ENCODE measurements around the gene PLEKHG7. TPM values are rescaled to one million over a fixed set of nuclear protein-coding genes. Genes with fewer than 3 reads are reported as not detected.
"Not testable (repeated sequence)": the region's sequence is repeated elsewhere in the genome, so short reads cannot be mapped to it uniquely, and the experiment has no call there.

PLEKHG7 gene
- total and polyA plus RNA-seq, 10 of the 15 experiments (the other 5 are each of a cell fraction or from before 2014, with no cell fraction given) = 0.16 to 1.3 (median 0.65) TPM; not detected in 1

- SMC1A ChIA-PET (ENCODE audit: uncharacterized antibody, unreplicated experiment); intact Hi-C loops (cut with micrococcal nuclease; ENCODE audit: unreplicated experiment); CTCF ChIA-PET; BruUV-seq (replicated peaks); H3K4me1 ChIP-seq (ENCODE audit: control insufficient read depth, insufficient read depth, low read length); H4K20me1 ChIP-seq (ENCODE audit: control insufficient read depth, insufficient read depth); H3K79me2 ChIP-seq (ENCODE audit: control insufficient read depth, insufficient read depth, low read length); DNase-seq (ENCODE audit: low read depth, low spot score); H3K9me3 ChIP-seq (replicated peaks; ENCODE audit: control insufficient read depth, insufficient read depth, low read length); H3K4me2 ChIP-seq (ENCODE audit: control insufficient read depth, insufficient read depth); H3K4me3 ChIP-seq; in situ Hi-C loops (cut with MboI); RAD21 ChIA-PET (ENCODE audit: unreplicated experiment); H3K27ac ChIP-seq (ENCODE audit: control insufficient read depth, insufficient read depth); H2AFZ ChIP-seq (ENCODE audit: control insufficient read depth, low read depth, low read length); H3K36me3 ChIP-seq (ENCODE audit: control insufficient read depth in 2 of 2, insufficient read depth in 2 of 2, low read length in 1 of 2); FAIRE-seq; H3K27me3 ChIP-seq (replicated peaks in 1 of 2; ENCODE audit: control insufficient read depth in 2 of 2, insufficient read depth in 2 of 2, low read length in 1 of 2); ATAC-seq; H3K9ac ChIP-seq (ENCODE audit: control insufficient read depth, insufficient read depth, low read length): not testable (repeated sequence)
- POLR2A ChIA-PET = interaction anchor here (0.7 kb wide), 1 partner anchor 1136 kb away, joined by 6 read pairs; no protein-coding TSS in a partner anchor
- 1% methylated on average over 7 of the region's 11 CpGs for WGBS (ENCODE audit: insufficient coverage, insufficient replicate concordance, low lambda C conversion rate, missing lambda C conversion rate)
Measured at GRCh38 chr12:92671524-92671923, 31.3 kb upstream of the PLEKHG7 start.

GRCh38 chr12:92673756-92674155 is 29.0 kb upstream of the PLEKHG7 start:
- ATAC-seq (peak; percentile 78), DNase-seq (ENCODE audit: low read depth, low spot score) (peak; percentile 31), FAIRE-seq (no peak)
- H3K9me3 ChIP-seq (replicated peaks; ENCODE audit: control insufficient read depth, insufficient read depth, low read length) = no peaks in the 10 kb centered on the region; the same call in 2 of the 3 replicates
- no peaks in the 10 kb centered on the region for H3K79me2 ChIP-seq (ENCODE audit: control insufficient read depth, insufficient read depth, low read length)
- BruUV-seq (replicated peaks) = no TSS peak
- H3K4me1 ChIP-seq (ENCODE audit: control insufficient read depth, insufficient read depth, low read length) = no peaks in the 10 kb centered on the region
- ChIA-PET POLR2A (interaction anchor here (1.2 kb wide), 1 partner anchor 29 kb away, joined by 3 read pairs; the partner anchor contains the start of gene PLEKHG7), SMC1A (ENCODE audit: uncharacterized antibody, unreplicated experiment) (interaction anchor here (0.9 kb wide), 1 partner anchor 29 kb away, joined by 3 read pairs; the partner anchor contains the start of gene PLEKHG7), CTCF (interaction anchor here (1.3 kb wide), 1 partner anchor 29 kb away, joined by 7 read pairs; the partner anchor contains the start of gene PLEKHG7), RAD21 (ENCODE audit: unreplicated experiment) (interaction anchor here (0.6 kb wide), 1 partner anchor 31 kb away, joined by 4 read pairs; no protein-coding TSS in a partner anchor)
- H3K27me3 ChIP-seq (replicated peaks in 1 of 2; ENCODE audit: control insufficient read depth in 2 of 2, insufficient read depth in 2 of 2, low read length in 1 of 2) = no peaks in the 10 kb centered on the region
- WGBS (ENCODE audit: insufficient coverage, insufficient replicate concordance, low lambda C conversion rate, missing lambda C conversion rate) = 18% methylated on average over 3 of the region's 3 CpGs
- H3K4me3 ChIP-seq = no peak overlapping the region
- no peak overlapping the region for H3K9ac ChIP-seq (ENCODE audit: control insufficient read depth, insufficient read depth, low read length)
- H3K4me2 ChIP-seq (ENCODE audit: control insufficient read depth, insufficient read depth) = no peak overlapping the region
- no peak overlapping the region for H3K27ac ChIP-seq (ENCODE audit: control insufficient read depth, insufficient read depth)
- no peak overlapping the region for H2AFZ ChIP-seq (ENCODE audit: control insufficient read depth, low read depth, low read length)
- TF ChIP-seq HDGF (IDR thresholded peaks at IDR 0.05) = no peak
- TF ChIP-seq TCF12 (IDR thresholded peaks at IDR 0.05; ENCODE audit: low read depth, low read length) = 0 out of 2 replicates have a peak, but pooled peaks have one; percentile 15
- TF ChIP-seq MTA2 (IDR thresholded peaks at IDR 0.05; ENCODE audit: low read depth) = peak; percentile 60; the same call in 1 of the 2 replicates
- TF ChIP-seq IKZF1 (conservative IDR thresholded peaks at IDR 0.05) = peak; percentile 49
- no peak for TF ChIP-seq ZNF217 (IDR thresholded peaks at IDR 0.05)
- H4K20me1 ChIP-seq (ENCODE audit: control insufficient read depth, insufficient read depth) = no peaks in the 10 kb centered on the region
- intact Hi-C loops (cut with micrococcal nuclease; ENCODE audit: unreplicated experiment) = no loop called here
- H3K36me3 ChIP-seq (ENCODE audit: control insufficient read depth in 2 of 2, insufficient read depth in 2 of 2, low read length in 1 of 2) = no peaks in the 10 kb centered on the region
- in situ Hi-C loops (cut with MboI) = no loop called here
